ENCODE measurements around the gene SLC35F3. TPM values are rescaled to one million over a fixed set of nuclear protein-coding genes. Genes with fewer than 3 reads are reported as not detected.
"Not testable (repeated sequence)": the region's sequence is repeated elsewhere in the genome, so short reads cannot be mapped to it uniquely, and the experiment has no call there.

Gene SLC35F3
- total RNA-seq, 4 donors from 2014 or later, result 1.7 TPM; not detected in 3

- DNase-seq, result no peak
- no peaks in the 10 kb centered on the region for H3K36me3 ChIP-seq
- no peak overlapping the region for H3K4me3 ChIP-seq
- no peaks in the 10 kb centered on the region for H3K27me3 ChIP-seq
- no peaks in the 10 kb centered on the region for H3K9me3 ChIP-seq
- H3K27ac ChIP-seq, result no peak overlapping the region
- H3K4me1 ChIP-seq, result no peaks in the 10 kb centered on the region
- TF ChIP-seq CTCF (IDR thresholded peaks at IDR 0.05) (no peak), POLR2A (IDR thresholded peaks at IDR 0.05) (no peak)
Measured at GRCh38 chr1:234348964-234349363, 444.5 kb downstream of the SLC35F3 start.

GRCh38 chr1:234355782-234356510, 451.5 kb downstream of the SLC35F3 start:
- no peaks in the 10 kb centered on the region for H3K36me3 ChIP-seq
- no peak overlapping the region for H3K4me3 ChIP-seq
- no peaks in the 10 kb centered on the region for H3K9me3 ChIP-seq
- TF ChIP-seq CTCF (IDR thresholded peaks at IDR 0.05) (no peak), POLR2A (IDR thresholded peaks at IDR 0.05) (no peak)
- H3K4me1 ChIP-seq, result no peaks in the 10 kb centered on the region
- no peak for DNase-seq
- no peak overlapping the region for H3K27ac ChIP-seq
- H3K27me3 ChIP-seq, result no peaks in the 10 kb centered on the region

- H3K27me3 ChIP-seq, H3K9me3 ChIP-seq, H3K36me3 ChIP-seq, H3K4me1 ChIP-seq: not testable (repeated sequence)
- TF ChIP-seq POLR2A (IDR thresholded peaks at IDR 0.05), result peak in 1 of 2 donors; percentile 40
- peak overlapping the region in 3 of 4 donors; percentile 28 to 48 (median 37) for H3K27ac ChIP-seq
- DNase-seq, result peak; percentile 34 to 76 (median 69)
- H3K4me3 ChIP-seq, result peak overlapping the region; percentile 31 to 42 (median 38)
Measured at GRCh38 chr1:234356615-234357269, 452.3 kb downstream of the SLC35F3 start.

- no peaks in the 10 kb centered on the region for H3K9me3 ChIP-seq
- no peak for DNase-seq
- no peaks in the 10 kb centered on the region for H3K4me1 ChIP-seq
- H3K27me3 ChIP-seq, result no peaks in the 10 kb centered on the region
- no peak overlapping the region for H3K4me3 ChIP-seq
- H3K36me3 ChIP-seq, result no peaks in the 10 kb centered on the region
- TF ChIP-seq POLR2A (IDR thresholded peaks at IDR 0.05) (no peak), CTCF (IDR thresholded peaks at IDR 0.05) (no peak)
- no peak overlapping the region for H3K27ac ChIP-seq
Measured at GRCh38 chr1:234357831-234358230, 453.4 kb downstream of the SLC35F3 start.

- Histone ChIP-seq H3K4me3 (no peak overlapping the region), H3K27me3 (no peaks in the 10 kb centered on the region), H3K27ac (no peak overlapping the region), H3K9me3 (no peaks in the 10 kb centered on the region), H3K36me3 (no peaks in the 10 kb centered on the region), H3K4me1 (no peaks in the 10 kb centered on the region)
- no peak for TF ChIP-seq CTCF (IDR thresholded peaks at IDR 0.05)
- TF ChIP-seq POLR2A (IDR thresholded peaks at IDR 0.05), result no peak
- no peak for DNase-seq
Measured at GRCh38 chr1:234361102-234361603, 456.7 kb downstream of the SLC35F3 start.

GRCh38 chr1:234362558-234362957, 458.1 kb downstream of the SLC35F3 start:
- Histone ChIP-seq H3K9me3 (no peaks in the 10 kb centered on the region), H3K36me3 (no peaks in the 10 kb centered on the region), H3K27ac (no peak overlapping the region), H3K27me3 (no peaks in the 10 kb centered on the region), H3K4me3 (no peak overlapping the region), H3K4me1 (no peaks in the 10 kb centered on the region)
- DNase-seq, result no peak
- TF ChIP-seq POLR2A (IDR thresholded peaks at IDR 0.05) (no peak), CTCF (IDR thresholded peaks at IDR 0.05) (no peak)

Measured in Peyer's patch (tissue), 4 donors.